ENCODE measurements around the gene FAM234A. TPM values are rescaled to one million over a fixed set of nuclear protein-coding genes. Genes with fewer than 3 reads are reported as not detected.

FAM234A gene
- total RNA-seq, 2 donors from 2014 or later, result 141 to 227 TPM

GRCh38 chr16:297832-298231, 63.2 kb downstream of the FAM234A start:
- H3K36me3 ChIP-seq, result peaks cover 28% of the 10 kb centered on the region
- no peak for DNase-seq (ENCODE audit: low spot score)
- H3K27me3 ChIP-seq, result no peaks in the 10 kb centered on the region
- no peak overlapping the region for H3K4me3 ChIP-seq
- H3K4me1 ChIP-seq, result no peaks in the 10 kb centered on the region
- no peak for TF ChIP-seq CTCF (IDR thresholded peaks at IDR 0.05)
- H3K27ac ChIP-seq, result no peak overlapping the region
- H3K9me3 ChIP-seq, result no peaks in the 10 kb centered on the region

- no peaks in the 10 kb centered on the region for H3K27me3 ChIP-seq
- no peak overlapping the region for H3K4me3 ChIP-seq
- no peak for DNase-seq (ENCODE audit: low spot score)
- no peaks in the 10 kb centered on the region for H3K4me1 ChIP-seq
- H3K36me3 ChIP-seq, result peaks cover 37% of the 10 kb centered on the region
- H3K9me3 ChIP-seq, result no peaks in the 10 kb centered on the region
- no peak overlapping the region for H3K27ac ChIP-seq
- no peak for TF ChIP-seq CTCF (IDR thresholded peaks at IDR 0.05)
Observed at GRCh38 chr16:301235-301634, 66.6 kb downstream of the FAM234A start.

GRCh38 chr16:301950-302349, 67.3 kb downstream of the FAM234A start:
- no peaks in the 10 kb centered on the region for H3K27me3 ChIP-seq
- DNase-seq (ENCODE audit: low spot score), result no peak
- no peak overlapping the region for H3K27ac ChIP-seq
- H3K4me1 ChIP-seq, result no peaks in the 10 kb centered on the region
- no peak overlapping the region for H3K4me3 ChIP-seq
- TF ChIP-seq CTCF (IDR thresholded peaks at IDR 0.05), result no peak
- no peaks in the 10 kb centered on the region for H3K9me3 ChIP-seq
- peaks cover 30% of the 10 kb centered on the region for H3K36me3 ChIP-seq

- TF ChIP-seq CTCF (IDR thresholded peaks at IDR 0.05), result peak in 1 of 2 donors; percentile 14
- no peaks in the 10 kb centered on the region for H3K9me3 ChIP-seq
- H3K4me3 ChIP-seq, result no peak overlapping the region
- no peaks in the 10 kb centered on the region for H3K4me1 ChIP-seq
- peaks cover 20% of the 10 kb centered on the region for H3K36me3 ChIP-seq
- no peak overlapping the region for H3K27ac ChIP-seq
- no peak for DNase-seq (ENCODE audit: low spot score)
- H3K27me3 ChIP-seq, result no peaks in the 10 kb centered on the region
Observed at GRCh38 chr16:303760-304505, 69.3 kb downstream of the FAM234A start.

- H3K27me3 ChIP-seq, result no peaks in the 10 kb centered on the region
- H3K4me1 ChIP-seq, result no peaks in the 10 kb centered on the region
- no peak for TF ChIP-seq CTCF (IDR thresholded peaks at IDR 0.05)
- H3K36me3 ChIP-seq, result peaks cover 18% of the 10 kb centered on the region
- H3K4me3 ChIP-seq, result no peak overlapping the region
- DNase-seq (ENCODE audit: low spot score), result no peak
- no peaks in the 10 kb centered on the region for H3K9me3 ChIP-seq
- H3K27ac ChIP-seq, result no peak overlapping the region
Observed at GRCh38 chr16:305916-306626, 71.5 kb downstream of the FAM234A start.
